Germinal center (tissue), 1 donor: ENCODE results near the gene PTPRO.

ENCODE experiments used
- DNase-seq: peaks from one replicate; pipeline ENCODE4 v3.0.0; 2012; ENCODE audit warnings: mixed read lengths, low spot score

PTPRO gene

DNA sequence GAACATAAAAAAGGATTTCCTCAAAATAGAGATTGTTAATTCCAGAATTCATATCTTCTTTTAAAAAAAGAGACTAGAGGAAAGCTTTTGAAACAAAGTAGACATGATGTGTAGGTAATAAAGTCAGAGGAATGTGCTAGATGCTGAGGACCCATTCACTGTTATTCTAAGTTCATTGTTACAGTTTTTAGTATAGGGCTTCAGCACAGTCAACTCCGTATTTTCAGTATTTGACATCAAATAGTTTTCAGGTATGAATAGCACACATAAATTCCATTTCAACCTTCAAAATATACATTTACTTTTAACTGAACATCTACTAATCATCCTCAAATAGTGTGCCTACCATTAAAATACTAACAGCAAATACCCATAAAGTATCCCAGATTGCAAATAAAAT, 239.1 kb downstream of the PTPRO start:
- DNase-seq: no peak

DNA sequence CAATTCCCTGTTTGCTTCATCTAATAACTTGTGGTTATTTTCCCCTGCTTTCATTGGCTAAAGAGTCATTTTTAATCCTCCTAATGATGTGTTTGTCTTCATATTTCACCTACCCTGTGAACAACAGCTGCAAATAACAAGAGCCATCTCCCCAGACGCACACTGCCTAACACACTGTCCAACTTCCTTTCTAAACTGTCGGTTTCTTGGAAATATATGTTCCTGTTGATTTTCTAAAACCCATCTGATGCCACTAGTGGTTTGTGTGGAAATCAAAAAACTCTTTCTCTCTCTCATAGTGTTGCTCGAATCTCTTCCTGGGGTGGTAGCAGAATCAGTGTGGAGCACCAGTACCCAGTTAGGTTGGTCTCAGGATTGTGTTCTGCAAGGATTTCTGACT, 240.0 kb downstream of the PTPRO start:
- DNase-seq: no peak

DNA sequence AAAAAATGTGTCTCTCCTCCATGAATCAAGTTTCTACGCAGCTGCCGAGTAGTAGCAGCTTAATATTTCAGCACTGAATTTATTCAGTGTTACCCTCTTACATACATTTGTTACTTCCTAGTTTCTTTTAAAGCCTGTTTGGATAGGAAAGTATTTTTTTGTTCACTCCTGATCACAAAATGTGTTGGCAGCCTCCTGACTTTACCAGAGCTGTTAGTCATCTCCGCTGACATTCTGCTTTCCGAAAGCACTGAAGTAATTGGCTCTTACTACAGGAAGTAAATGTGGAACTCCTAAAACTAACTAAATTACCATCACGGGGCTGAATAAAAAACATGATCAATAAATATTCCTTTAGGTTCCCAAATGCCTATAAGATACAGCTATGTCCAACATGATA, 241.4 kb downstream of the PTPRO start:
- no peak for DNase-seq

DNA sequence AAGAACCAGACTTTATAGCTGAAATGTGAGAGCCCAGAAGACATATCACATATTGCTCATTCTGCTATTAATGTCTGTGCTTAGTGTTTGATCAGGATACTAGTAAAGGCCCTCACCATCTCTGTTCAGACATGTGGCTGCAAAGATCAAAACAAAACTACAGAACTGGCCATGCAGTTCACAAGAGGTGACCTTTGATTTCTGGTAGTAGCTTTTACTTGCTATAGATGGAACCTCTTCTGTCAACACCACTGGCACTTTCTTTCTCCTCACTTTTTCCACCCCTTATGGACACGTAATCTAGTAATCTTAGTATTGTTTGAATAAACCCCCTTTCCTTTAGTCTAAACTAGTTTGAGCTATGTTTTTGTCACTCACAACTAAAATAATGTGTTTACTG, 252.0 kb downstream of the PTPRO start:
- DNase-seq: no peak

DNA sequence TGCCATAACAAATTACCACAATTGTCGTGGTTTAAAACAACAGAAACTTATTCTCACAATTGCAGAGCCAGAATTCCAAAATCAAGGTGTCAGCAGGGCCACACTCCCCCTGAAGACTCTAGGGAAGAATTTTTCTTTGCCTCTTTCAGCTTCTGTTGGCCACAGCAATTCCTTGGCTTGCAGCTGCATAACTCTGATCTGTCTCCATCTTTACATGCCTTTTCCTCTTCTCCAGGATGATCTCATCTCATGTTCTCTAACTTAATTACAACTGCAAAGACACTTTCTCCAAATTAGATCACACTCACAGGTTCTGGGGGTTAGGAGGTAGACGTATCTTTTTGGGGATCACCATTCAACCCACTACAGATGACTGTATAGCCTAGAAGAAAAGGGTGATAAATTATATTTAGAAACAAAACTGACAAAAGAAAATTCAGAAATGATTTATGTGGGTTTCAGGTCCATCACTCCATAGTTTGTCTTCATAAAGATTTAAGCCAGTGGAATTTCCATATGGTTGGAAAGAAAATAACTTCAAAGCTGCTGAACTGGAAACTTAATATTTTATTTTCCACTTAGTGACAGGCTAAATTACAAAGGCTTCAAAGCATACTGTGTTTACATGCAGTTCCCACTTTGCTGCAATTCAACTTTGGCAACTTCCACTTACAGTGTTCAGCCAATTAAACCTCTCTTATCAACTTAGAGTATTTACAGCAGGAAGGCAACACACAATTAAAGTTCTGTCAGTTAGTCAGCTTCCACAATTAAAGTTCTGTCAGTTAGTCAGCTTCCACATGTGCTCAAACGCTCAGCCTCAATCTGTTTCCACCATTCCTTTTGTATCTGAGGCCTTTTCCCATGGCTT, 253.6 kb downstream of the PTPRO start:
- DNase-seq: no peak

DNA sequence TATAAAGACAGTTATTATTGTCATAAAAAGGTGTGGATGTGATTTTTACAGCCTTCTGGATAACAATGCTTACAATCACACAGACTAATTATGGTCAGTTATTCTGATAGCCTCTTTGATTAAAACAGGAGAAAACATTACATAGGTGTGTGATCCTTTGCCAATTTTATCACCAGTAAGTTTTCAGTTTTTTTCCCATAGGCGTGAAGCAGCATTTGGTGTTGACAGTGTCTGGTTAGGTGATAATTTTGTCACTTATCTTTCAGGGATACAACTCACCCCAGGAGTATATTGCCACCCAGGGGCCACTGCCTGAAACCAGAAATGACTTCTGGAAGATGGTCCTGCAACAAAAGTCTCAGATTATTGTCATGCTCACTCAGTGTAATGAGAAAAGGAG, 258.1 kb downstream of the PTPRO start:
- DNase-seq: no peak

DNA sequence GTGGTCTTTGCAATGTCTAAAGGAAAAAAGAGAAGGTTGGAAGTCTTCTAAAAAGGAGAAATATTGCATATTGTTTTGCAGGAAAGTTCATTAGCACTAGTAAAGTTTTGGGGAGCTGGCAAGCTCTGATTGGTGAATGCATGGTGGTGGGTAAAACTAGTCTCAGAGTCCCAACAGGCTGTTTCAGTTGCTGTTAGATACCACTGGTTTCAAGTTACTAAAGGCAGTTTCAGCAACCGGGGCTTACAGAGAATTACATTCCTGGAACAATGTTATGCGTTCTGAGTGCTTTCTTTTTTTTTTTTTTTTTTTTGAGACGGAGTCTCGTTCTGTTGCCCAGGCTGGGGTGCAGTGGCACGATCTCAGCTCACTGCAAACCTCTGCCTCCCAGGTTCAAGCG, 258.7 kb downstream of the PTPRO start:
- DNase-seq: no peak

DNA sequence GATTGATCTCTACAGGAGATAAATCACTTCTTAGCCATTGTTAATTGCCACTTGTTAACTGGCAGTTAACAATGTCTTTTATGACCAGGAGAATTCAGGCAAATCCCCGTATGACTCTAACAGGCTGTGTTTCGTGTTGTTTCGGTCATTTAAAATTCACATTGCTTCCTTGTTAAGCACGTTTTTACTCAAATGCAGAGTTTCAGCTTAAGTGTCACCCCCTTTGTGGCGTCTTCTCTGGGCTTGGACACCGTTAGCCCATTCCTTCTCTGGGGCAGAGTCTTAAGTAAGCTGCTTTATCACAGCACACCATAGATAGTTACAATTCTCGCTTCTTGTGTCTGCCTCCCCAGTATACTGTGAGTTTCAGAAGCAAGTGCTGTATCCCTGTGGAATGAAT, 261.5 kb downstream of the PTPRO start:
- no peak for DNase-seq

DNA sequence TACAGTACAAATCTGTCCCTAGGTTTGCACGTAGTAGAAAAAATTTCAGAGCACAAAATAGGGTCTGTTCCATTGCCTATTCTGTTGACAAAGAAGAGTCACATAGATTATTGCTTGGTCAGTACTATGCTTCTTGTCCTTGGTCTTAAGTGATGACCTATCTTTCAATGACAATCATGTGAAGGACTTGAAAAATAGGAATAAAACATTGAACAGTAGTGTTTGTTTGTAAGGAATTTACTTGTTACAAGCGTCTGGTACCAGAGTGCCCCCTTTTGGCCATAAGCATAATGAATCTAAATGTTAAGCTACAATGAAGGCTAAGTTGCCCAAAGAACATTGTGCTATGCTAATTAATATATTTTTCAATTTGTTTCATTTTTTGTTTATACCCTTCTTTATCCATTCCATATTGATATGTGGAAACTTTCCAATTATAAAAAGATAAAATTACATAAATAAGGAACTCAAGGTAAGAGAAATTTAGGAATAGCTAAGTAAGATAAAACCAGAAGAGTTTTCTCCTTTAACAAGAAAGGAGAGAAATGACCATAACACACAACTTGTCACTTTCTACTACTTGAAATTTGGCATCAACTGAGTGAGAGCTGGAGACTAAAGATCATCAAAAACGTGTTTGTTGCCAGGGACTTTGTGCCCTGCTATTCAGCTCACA, 262.2 kb downstream of the PTPRO start:
- DNase-seq: peak; percentile 11

DNA sequence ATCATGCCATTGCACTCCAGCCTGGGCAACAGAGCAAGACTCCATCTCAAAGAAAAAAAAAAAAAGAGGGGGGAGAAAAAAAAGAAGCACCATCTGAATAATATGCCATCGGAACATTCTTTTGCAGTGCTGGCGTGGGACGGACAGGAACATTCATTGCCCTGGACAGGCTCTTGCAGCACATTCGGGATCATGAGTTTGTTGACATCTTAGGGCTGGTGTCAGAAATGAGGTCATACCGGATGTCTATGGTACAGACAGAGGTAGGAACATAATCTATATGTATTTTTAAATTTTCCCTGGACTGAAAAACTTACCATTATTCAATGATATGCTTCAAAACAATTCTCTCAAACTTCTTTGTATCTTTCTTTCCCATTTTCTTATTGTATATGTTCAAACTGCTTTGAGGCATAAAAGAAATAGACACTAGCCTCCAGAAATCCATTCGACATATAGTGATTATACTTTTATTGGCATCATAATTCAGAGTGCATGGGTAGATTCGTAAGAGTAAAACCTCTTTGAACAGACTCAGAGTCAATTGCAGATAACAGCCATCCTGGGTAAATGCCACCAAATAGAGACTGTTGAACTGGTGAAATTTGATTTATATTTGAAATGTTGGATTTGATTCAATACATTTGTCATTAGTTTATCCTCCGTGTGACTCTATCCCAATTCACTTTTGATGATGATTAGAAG, 267.2 kb downstream of the PTPRO start:
- no peak for DNase-seq

DNA sequence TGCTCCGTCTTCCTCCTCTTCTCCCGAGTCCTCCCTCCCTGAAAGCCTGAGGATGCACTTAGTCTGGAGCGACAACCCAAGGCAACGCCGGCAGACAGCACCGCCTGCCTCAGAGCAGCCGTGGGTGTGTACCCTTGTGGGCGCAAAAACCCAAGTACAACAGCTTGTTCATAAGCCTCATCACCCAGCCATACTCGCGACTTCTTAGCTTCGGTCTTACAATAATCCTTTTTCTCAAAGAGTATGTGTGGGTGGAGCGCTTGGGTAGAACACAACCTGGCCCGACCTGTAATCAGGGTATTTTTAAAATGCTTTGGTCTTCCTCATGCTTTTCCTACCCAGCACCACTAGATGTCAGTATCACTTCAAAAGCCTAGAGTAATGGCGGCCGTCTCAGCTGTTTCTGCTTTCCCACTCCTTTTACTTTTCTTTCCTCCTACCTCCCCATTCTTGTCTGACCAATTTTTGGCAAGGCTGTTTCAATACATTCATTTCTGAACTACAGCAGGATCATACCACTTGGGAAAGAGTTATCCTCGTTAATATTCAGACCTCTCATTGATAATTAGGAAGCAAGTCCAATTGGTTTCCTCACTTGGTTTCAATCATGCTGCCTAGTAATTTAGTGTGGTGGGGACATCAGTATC, 268.0 kb downstream of the PTPRO start:
- DNase-seq: peak; percentile 77

DNA sequence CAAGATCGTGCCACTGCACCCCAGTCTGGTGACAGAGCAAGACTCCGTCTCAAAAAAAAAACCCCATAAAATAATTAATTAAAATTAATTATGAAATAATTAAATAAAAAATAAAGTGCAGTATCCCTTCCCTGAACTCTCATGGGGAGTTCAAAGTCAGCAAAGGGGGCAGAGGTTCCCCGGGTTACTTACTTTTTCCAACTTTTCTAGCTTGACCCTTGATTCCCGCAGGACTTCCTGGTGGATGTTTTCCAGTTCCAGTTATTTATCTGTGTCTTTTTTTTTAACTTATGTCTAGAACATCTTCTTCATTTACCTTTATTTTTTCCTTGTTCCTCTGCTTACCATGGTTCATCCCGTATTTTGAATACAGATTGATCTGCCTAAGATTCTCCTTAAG, 269.5 kb downstream of the PTPRO start:
- no peak for DNase-seq

DNA sequence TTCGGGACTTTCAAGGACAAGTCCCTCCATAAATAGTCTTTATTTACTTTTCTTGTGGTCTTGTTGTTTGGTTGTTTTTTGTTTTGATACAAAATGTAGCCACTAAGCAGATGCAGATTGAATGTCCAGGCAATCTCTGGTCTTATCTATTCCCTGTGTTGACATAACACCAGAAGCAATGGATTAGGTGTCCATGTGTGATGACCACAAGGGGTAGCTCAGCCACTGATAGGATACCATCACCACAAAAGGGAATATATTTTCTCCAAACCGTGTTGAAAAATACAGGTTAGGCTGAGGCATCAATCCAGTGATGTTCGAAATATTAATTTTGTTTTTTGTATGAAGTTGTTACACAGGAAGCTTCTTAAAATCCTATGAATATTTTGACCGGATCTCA, 270.6 kb downstream of the PTPRO start:
- no peak for DNase-seq

DNA sequence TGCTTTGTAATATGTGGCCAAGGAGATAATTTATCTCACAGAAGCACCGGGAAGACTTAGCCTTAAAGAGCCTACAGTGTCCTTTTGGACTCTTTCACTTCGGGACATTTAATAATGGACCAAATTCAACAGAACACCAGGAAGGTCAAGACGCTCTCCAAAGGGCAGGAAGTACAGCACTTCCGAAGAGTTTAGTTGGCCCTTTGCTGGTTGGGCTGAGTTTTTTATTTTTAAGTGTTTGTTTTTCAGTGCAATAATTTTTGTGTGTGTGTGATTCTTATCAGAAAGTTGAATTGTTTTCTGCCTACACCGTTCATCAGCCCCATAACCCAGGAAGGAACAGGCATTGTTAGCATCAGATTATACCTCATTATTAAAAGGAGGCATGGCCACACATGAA, 273.9 kb downstream of the PTPRO start:
- DNase-seq: no peak

DNA sequence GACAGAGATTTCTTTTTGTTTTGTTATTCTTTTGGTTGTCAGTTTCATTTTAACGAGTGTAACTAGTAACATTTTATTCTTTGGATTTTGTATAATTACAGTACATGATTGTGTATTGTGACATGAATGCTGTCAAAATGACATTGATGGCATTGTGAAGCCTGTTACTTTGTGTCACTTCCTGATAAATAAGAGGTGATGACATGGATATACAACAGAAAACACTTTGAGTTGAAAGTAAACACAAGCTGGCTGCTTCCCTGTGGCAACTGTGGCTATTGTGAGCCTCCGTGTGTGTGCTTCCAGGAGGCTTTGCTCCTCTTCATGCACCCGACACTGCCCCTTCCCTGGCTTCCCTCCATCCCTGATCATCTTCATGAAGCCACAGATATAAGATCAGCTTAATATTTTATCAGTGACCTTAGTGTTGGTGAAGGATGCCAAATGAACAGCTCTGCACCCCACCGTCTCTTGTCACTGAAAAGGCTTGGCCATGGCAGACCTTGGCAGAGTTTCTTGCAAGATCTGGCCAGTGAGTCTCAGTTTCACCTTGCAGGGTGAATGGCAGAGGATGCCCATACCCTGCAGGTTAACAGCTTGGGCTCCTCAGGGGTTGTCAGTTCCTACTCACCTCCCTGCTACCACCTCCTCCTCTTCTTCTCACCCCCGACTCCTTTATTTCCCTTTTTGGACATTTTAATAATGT, 275.0 kb downstream of the PTPRO start:
- DNase-seq: no peak

DNA sequence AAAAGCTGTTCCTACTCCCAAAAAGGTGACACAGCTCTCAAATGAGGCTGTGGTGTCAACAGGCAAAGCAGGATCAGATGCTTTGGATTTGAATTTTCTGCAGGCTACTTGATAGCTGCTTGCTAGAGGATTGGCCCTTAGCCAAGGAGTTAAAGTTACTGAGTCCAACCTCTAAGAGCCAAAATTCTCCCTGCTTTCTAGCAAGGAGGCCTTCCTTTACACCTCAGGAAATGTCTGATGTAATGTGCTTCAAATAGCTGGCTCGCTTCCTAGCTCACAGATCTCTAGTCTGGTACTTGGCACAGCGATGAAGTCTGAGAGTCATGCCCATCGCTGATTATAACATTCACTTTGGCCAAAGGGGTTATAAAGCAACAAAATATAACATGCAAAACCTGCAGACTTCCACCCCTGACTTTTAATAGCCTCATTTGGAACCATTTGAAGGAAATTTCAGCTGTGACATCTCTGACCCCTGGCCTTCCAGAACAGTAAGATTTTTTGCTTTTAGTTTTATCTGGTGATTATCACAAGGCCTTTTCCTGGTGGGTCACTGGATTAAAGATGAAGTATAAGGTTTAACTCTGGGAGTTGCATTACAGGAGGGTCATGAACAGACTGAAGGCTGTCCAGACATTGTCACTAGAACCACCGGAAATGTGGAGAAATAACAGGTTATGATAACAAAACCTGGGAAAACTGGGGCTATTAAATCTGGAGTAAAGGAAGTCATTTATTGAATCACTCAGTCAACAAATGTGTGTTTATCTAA, 277.1 kb downstream of the PTPRO start:
- no peak for DNase-seq

DNA sequence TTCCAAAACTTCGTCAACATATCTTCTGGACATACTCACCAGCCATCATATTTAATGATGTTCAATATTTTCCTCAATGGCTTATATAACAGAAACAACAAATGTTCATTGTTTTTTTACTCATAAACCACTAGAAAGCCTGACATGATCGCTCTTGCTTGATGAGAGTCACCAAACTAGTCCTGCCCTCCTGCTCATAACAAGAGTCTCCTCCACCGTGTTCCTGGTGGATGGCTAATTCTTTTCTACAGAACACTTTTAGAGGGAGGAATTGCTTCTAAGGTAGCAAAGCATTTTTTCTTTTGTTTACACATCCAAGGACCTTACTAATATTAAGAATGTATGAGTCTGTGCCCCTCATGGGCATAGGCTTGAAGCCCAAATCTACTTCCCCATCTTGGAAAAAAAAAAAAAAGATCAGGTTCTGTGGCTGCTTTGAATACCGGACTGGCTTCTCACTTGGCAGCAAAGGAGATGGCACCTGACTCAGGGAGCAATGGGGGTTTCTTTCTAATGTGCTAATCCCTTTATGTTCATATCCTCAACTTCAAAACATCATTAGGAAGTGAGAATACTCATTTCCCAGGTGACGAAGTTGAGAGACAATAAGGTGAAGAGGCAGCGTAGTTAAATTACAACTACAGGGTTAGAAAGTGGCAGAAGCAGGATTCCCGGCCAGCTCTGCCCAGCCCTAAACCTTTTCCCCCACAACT, 278.1 kb downstream of the PTPRO start:
- no peak for DNase-seq

DNA sequence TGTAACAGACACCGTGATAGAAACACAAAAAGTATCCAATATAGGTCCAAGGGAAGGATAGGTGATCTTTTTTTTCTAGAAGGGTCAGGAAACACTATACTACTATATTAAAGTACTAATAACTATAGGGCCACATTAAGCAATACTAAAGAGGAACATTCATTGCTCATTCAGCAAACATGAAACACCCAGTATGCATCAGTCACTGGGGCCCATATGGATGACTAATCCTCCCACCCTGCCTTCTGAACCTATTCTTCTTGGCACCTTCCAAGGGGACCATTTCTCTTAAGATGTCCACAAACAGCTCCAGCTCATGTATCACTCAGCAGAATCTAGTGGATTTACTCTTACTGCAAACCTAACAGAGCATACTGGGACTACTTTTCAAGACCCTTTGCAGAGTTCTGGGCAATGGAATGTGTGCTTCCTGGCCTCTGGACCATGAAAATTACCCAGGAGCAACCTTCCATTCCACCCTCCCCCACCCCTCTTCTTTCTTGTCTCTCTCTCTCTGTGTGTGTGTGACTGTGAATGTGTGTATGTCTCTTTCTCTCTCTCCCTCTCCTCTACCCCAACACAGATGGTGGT, 279.0 kb downstream of the PTPRO start:
- DNase-seq: no peak

DNA sequence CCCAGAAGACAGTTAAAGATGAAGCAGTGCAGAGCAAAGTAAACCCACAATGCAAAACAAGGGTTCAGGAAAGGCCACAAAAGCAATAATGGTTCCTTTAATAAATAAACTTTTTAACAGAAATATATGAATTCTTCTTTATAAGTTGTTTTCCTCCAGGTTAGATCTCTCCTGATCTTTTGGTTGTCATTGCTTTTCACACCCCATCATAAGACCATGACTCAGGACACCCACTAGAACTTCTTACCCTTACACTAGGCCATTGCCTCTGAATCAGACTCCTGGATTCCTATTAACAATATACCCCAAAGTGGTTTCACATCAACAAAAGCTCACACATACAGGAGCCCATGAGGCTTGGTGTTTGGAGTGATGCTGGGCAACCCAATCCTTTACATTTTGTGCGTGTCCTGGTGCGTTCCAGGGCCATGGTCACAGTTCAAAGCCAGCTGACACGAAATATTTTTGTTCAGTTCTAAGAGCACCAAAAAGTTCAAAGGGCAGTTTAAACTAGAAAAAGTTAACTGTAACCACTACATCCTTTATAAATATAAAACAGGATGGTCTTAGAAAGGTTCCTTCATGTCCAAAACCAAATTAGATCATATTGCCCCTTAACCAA, 279.9 kb downstream of the PTPRO start:
- no peak for DNase-seq
